IPS-NIHi11 (cell line): ENCODE data around the gene HDAC4.

Experiments used
- DNase-seq: peaks from one replicate; pipeline ENCODE4 v3.0.0; 2012; ENCODE audit warnings: mixed read lengths, low spot score

HDAC4 gene

GRCh38 chr2:239236043-239236807, 164.6 kb downstream of the HDAC4 start:
- DNase-seq: no peak

- no peak for DNase-seq
Observed at GRCh38 chr2:239235311-239235710, 165.5 kb downstream of the HDAC4 start.

GRCh38 chr2:239234191-239235175, 166.3 kb downstream of the HDAC4 start:
- DNase-seq: no peak

DNA sequence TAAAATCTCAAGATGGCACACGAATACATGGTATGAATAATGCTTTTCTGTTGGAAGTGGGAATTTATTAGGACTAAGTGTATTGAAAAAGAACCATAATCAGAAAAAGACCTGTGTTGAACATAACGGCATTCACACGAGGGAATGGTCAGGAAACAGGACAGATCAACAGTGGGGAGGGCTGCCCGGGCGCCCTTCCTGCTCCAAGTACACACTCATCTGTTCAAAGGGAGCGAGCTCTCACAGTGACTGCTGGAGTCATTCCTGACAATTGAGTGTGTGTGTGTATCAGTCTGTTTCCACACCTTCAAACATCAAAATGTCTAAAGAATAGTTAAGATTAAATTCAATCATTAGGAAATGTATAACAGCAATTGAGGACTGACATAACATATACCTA, 167.2 kb downstream of the HDAC4 start:
- no peak for DNase-seq

DNA sequence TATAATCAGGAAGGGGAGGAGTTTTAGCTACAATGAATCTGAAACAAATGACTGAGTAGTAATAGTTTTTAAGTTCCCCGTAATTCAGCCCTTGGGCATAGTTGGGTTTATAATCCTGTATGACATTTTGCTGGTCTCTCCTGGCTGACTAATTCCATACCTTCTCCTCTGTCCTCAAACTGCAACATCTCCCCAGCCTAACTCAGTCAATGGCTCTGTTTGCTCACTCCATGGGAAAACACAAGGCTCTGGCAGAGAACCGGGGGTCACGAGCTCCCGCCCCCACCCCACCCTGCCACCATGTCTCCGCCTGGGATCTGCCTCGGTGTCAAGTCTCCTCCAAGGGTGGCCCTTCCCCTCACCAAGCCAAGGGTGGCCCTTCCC, 168.6 kb downstream of the HDAC4 start:
- DNase-seq: no peak

DNA sequence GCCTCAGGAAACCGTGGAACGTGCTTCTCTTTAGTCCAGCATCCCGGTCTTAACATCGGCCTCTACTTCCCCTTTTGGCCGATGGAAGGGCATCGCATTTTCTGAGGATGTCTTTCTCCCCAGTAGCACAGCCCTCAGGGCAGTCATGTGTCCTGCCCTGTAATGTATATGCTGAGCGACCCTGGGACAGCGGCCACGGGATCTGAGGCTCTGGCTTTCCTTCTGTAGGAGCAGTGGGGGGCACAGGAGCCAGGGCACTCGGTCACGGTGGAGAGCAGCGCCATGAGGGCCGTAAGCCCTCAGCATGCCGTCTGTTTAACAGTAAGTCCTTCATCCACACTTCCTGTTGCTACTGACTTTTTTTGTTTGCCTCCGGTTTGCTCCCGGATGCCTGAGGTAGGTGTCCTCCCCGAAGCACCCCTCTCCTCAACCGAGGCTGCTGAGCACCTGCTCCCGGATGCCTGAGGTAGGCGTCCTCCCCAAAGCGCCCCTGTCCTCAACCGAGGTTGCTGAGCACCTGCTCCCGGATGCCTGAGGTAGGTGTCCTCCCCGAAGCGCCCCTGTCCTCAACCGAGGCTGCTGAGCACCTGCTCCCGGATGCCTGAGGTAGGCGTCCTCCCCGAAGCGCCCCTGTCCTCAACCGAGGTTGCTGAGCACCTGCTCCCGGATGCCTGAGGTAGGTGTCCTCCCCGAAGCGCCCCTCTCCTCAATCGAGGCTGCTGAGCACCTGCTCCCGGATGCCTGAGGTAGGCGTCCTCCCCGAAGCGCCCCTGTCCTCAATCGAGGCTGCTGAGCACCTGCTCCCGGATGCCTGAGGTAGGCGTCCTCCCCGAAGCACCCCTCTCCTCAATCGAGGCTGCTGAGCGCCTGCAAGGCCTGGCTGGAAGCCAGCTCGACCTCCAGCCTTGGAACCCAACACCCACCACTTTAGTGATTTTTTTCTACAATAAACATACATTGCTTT, 169.3 kb downstream of the HDAC4 start:
- DNase-seq: no peak

DNA sequence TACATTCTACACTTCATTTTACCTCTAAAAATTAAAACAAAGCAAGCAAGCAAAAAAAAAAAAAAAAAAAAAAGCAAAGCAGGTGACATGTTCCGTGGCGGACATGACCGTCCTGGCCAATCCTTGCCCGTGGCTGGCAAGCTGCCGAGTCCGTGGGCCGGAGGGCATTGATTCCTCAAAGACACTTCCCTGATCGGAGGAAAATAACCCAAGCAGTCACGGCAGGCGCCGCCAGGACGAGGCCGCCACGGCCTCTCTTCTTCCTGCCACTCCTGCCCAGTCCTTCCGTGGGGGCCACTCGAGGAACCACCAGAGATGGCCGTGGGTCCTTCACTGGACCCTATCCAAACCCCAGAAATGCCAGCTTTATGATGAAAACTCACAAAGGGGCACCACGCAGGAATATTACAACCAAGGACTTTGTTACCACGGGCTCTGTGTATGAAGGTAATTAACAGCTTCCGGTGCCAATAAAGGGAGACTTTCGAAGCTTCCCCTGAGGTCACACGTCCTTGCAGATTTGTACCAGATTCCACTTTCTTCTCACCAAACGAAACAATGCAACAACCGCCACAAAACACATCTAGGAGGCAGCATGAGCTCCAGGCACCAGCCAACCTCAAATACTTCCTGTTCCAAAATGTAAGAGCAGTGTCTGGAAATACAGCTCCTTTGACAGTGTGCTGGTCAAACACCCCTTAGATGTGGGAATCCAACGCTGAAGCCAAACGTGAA, 170.3 kb downstream of the HDAC4 start:
- DNase-seq: no peak

- no peak for DNase-seq
Observed at GRCh38 chr2:239229545-239230279, 171.1 kb downstream of the HDAC4 start.

DNA sequence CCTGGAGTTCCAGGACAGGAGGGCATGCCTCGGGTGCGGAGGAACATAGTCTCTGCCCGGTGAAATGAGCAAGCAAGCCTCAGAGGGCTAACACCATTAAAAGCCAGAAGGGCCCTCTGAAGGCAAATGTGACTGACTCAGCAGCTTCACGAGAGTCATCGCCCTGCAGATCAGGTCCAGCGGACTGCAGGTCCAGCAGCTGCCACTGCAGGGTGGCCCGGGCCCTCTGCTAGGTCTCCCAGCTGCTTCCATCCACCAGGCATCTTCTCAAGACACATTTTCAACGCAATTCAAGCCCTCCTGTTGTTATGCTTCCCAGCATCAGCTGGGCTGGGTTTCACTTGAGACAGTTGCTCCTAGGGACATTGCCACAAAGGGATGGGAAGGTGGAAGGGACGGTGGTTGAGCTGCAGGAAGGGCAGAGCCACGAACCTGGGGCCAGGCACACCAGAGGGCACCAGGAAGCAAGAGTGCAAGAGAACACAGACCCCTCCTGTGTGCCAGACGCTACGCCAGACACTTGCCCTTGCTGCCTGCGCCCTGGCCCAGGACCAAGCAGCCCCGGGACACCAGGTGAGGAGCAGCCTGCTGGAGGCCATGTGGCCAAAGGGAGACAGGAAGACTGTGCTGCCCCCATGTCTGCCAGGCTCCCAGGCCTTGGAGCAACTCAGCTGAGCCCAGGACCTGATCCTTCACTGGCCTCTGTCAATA, 173.0 kb downstream of the HDAC4 start:
- no peak for DNase-seq

GRCh38 chr2:239226677-239227581, 173.9 kb downstream of the HDAC4 start:
- no peak for DNase-seq

DNA sequence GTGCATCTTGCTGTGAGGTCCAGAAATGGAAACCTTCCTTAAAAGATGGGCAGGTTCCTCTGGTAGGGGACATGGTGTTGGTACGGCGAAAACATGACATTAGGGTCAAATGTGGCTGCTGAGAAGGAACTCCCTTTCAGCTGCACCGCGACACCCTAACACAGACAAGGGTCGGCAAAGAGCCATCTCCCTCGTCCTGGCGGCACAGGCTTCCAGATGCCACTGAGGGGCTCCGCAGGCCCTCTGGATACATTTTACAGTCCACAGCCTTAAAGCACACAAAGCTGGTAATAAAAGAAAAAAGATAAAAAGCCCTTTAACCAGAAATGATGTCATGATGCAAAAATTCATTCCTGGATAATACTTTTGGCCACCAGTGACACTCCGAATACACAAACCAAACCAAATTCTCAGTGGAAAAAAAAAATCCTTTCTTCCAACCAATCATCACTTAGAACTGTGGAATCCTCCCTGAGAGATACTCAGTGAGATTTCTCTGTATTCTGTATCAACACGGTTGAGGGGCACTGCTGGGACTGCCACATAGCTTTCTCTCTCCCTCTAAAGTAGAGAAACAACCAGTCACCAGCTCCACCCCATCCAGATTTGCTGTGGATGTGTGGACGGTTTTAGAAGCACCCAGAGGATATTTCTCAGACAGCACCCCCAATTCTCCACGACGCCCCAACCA, 174.8 kb downstream of the HDAC4 start:
- DNase-seq: no peak

GRCh38 chr2:239225371-239225851, 175.4 kb downstream of the HDAC4 start:
- no peak for DNase-seq

DNA sequence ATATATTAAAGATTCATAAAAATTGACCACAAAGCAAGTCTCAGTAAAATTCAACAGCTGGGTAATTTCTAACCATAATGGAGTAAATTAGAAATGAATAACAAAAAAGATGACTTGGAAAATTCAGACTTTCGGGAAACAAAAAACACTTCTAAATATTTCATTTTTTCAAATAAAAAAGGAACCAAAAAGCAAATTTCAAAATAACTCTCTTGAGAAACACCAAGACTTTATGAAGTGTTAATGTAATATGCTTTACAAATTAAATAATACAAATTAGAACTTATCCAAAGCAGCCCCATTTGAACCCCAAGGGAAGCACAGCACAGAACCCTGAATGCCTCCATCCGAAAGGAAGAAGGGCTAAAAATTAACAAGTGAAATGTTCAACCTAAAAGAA, 175.9 kb downstream of the HDAC4 start:
- DNase-seq: no peak

GRCh38 chr2:239224199-239224570, 176.6 kb downstream of the HDAC4 start:
- DNase-seq: no peak

GRCh38 chr2:239223310-239224198, 177.3 kb downstream of the HDAC4 start:
- DNase-seq: no peak

- DNase-seq: peak; percentile 35
Observed at GRCh38 chr2:239222706-239223309, 178.0 kb downstream of the HDAC4 start.

- no peak for DNase-seq
Observed at GRCh38 chr2:239222312-239222660, 178.5 kb downstream of the HDAC4 start.
